SH-SY5Y (cell line): ENCODE results near the gene SPPL3.

Source experiments
- GATA2 ChIP-seq: IDR thresholded peaks from 2 replicates; pipeline ENCODE4 v1.6.1; 2011; ENCODE audit warnings: mild to moderate bottlenecking, low read depth, low read length
- GATA3 ChIP-seq: IDR thresholded peaks from 2 replicates; pipeline ENCODE4 v1.6.1; 2011; ENCODE audit warnings: low read depth, mild to moderate bottlenecking, low read length, moderate library complexity

DNA sequence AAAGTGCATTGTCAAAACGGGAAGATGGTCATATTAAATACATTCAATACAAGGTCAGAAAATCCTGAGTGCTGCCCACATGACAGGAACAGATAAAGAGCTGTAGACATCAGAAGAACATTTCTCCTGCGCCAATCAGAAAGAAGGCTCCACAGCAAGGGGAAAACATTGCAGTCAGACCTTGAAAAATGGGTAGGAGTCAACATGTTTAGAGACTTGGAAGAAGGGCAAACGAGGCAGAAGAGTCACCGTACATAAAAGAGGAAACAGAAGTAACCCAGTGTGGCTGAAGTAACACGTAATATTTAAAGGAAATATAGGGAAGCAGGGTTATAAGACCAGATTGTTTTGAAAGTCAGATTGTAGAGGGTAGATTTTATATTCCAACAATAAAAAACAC is 11.9 kb downstream of the SPPL3 start:
- TF ChIP-seq GATA3 (no peak), GATA2 (no peak)
